NCI-H748 treated with DMSO at 0.1 percent for 48 hours (cell line): ENCODE measurements around the gene AKT2.
"Not testable (repeated sequence)": the region's sequence is repeated elsewhere in the genome, so short reads cannot be mapped to it uniquely, and the experiment has no call there.

ENCODE experiments used
- DNase-seq: peaks from one replicate; lab custom pipeline; 2025; lab: John Stamatoyannopoulos, UW

AKT2 gene

GRCh38 chr19:40284501-40285352 lies at the start of gene AKT2:
TSS of gene AKT2 (minus strand) at chr19:40285345. CDS start at chr19:40265267, 20,078 bp downstream.
- DNase-seq: peak; percentile 83

- DNase-seq: not testable (repeated sequence)
These were observed 47.9 kb upstream of the AKT2 start for GRCh38 chr19:40333083-40333482.

DNA sequence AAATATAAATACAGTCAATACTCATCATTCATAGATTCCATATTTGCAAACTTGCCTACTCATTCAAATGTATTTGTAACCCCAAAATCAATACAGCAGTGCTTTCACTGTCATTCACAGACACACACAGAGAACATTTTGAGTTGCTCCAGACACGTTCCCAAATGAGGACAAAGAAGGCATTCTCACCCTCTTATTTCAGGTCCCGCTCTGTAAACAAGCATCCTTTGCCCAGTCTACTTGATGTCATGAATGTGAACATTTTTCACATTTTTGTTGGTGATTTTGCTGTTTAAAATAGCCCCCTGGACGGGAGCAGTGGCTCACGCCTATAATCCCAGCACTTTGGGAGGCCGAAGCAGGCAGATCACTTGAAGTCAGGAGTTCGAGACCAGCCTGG lies 47.5 kb upstream of the AKT2 start:
- no peak for DNase-seq

- DNase-seq: no peak
These were observed 45.9 kb upstream of the AKT2 start for GRCh38 chr19:40331052-40331451.

- DNase-seq: no peak
These were observed 41.1 kb upstream of the AKT2 start for GRCh38 chr19:40326201-40326600.

- DNase-seq: no peak
These were observed 38.6 kb upstream of the AKT2 start for GRCh38 chr19:40323705-40324104.

- DNase-seq: no peak
These were observed 37.9 kb upstream of the AKT2 start for GRCh38 chr19:40322951-40323615.

- no peak for DNase-seq
These were observed 37.1 kb upstream of the AKT2 start for GRCh38 chr19:40322271-40322610.

GRCh38 chr19:40321566-40322270 lies 36.6 kb upstream of the AKT2 start:
- no peak for DNase-seq

GRCh38 chr19:40321076-40321475 lies 35.9 kb upstream of the AKT2 start:
- DNase-seq: no peak

- no peak for DNase-seq
These were observed 35.4 kb upstream of the AKT2 start for GRCh38 chr19:40320558-40320935.

GRCh38 chr19:40317338-40317737 lies 32.2 kb upstream of the AKT2 start:
- no peak for DNase-seq

- DNase-seq: no peak
These were observed 30.8 kb upstream of the AKT2 start for GRCh38 chr19:40315812-40316470.

GRCh38 chr19:40314656-40315055 lies 29.5 kb upstream of the AKT2 start:
- no peak for DNase-seq

- DNase-seq: no peak
These were observed 28.3 kb upstream of the AKT2 start for GRCh38 chr19:40313229-40313983.

DNA sequence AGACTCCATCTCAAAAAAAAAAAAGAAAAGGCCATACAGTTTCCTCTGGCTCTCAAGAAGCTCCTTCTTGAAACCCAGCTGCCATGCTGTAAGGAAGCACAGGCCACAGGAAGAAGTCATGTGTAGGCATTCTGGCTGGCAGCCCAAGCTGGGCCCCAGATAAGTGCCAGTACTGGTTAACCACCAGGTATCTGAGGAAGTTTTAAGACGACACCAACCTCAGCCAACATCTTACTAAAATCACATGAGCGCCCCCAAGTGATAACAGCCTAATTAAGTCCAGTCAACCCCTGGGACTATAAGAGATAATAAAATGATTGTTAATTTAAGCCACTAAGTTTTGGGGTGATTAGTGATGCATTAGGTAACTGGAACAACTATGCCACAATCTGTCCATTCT lies 27.4 kb upstream of the AKT2 start:
- no peak for DNase-seq

DNA sequence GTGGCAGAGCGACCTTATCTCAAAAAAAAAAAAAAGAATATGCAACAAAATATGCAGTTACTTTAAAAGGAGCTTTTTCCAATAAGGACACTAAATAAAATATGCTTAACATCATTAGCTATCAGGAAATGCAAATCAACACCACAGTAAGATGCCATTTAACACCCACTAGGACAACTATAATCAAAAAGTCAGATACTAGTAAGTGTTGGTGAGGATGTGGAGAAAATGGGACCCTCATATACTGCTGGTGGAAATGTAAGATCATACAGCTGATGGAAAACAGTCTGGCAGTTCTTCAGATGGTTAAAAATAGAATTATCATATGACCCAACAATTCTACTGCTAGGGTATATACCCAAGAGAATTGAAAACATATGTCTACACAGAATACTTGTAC lies 24.5 kb upstream of the AKT2 start:
- DNase-seq: no peak

DNA sequence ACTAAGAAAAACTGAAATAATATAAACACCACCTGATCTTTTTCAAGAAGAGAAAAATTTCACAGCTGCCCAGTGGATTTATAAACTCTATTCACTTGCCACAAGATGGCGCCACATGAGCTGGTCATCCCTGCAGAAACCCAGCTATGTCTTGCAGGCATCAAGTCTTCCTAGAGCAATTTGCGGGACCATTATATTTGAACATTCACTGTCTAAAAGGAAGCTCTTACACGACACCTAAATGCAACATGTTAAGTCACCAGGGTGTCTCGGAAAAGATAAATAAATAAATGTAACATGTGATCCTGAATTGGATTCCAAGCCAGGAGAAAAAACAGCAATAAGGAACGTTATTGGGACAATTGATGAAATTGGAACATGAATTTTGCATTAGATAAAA lies 20.3 kb upstream of the AKT2 start:
- DNase-seq: peak; percentile 72

GRCh38 chr19:40304306-40304705 lies 19.2 kb upstream of the AKT2 start:
- DNase-seq: no peak

DNA sequence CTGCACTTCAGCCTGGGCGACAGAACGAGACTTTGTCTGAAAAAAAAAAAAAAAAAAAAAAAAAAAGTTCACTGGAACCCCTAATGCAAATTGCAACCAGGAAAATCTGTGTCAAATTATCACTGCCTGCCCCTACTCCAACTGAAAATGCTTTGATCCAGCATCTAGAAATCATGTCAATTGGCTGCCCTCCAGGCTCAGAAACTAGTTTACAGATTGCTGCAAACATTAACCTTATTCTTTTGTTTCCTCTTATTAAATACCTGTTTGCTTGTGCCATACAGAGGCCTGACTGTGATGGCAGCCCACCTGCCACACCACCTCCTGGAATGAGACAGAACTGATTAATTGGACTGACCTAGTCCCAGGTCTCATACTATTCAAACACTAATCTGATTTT lies 18.6 kb upstream of the AKT2 start:
- no peak for DNase-seq

GRCh38 chr19:40302224-40303011 lies 17.3 kb upstream of the AKT2 start:
- no peak for DNase-seq
